AG08395 (cell line): ENCODE measurements around the gene HORMAD2.
"Not testable (repeated sequence)": the region's sequence is repeated elsewhere in the genome, so short reads cannot be mapped to it uniquely, and the experiment has no call there.

ENCODE experiments used
- DNase-seq: peaks from one replicate; pipeline ENCODE4 v3.0.0; 2012; ENCODE audit warnings: mixed read lengths, low spot score

The HORMAD2 gene

GRCh38 chr22:30192427-30192826, 112.2 kb downstream of the HORMAD2 start:
- no peak for DNase-seq

GRCh38 chr22:30193031-30193775, 112.9 kb downstream of the HORMAD2 start:
- no peak for DNase-seq

- DNase-seq, result peak; percentile 48
Measured at GRCh38 chr22:30195245-30196140, 115.2 kb downstream of the HORMAD2 start.

GRCh38 chr22:30196141-30196879, 116.0 kb downstream of the HORMAD2 start:
- DNase-seq, result peak; percentile 87

GRCh38 chr22:30196880-30197336, 116.6 kb downstream of the HORMAD2 start:
- no peak for DNase-seq

GRCh38 chr22:30197389-30197788, 117.1 kb downstream of the HORMAD2 start:
- no peak for DNase-seq

- no peak for DNase-seq
Measured at GRCh38 chr22:30198152-30198825, 118.0 kb downstream of the HORMAD2 start.

- DNase-seq, result no peak
Measured at GRCh38 chr22:30198921-30199320, 118.7 kb downstream of the HORMAD2 start.

GRCh38 chr22:30200905-30201304, 120.6 kb downstream of the HORMAD2 start:
- DNase-seq, result not testable (repeated sequence)

GRCh38 chr22:30201945-30202344, 121.7 kb downstream of the HORMAD2 start:
- DNase-seq, result no peak

- DNase-seq, result peak; percentile 33
Measured at GRCh38 chr22:30202531-30203006, 122.3 kb downstream of the HORMAD2 start.

- no peak for DNase-seq
Measured at GRCh38 chr22:30204015-30204741, 123.9 kb downstream of the HORMAD2 start.

GRCh38 chr22:30204742-30205111, 124.5 kb downstream of the HORMAD2 start:
- DNase-seq, result peak; percentile 81

GRCh38 chr22:30205281-30206115, 125.2 kb downstream of the HORMAD2 start:
- DNase-seq, result peak; percentile 83

GRCh38 chr22:30206944-30207343, 126.7 kb downstream of the HORMAD2 start:
- peak; percentile 93 for DNase-seq

GRCh38 chr22:30208631-30209603, 128.7 kb downstream of the HORMAD2 start:
- peak; percentile 62 for DNase-seq

GRCh38 chr22:30209642-30210041, 129.4 kb downstream of the HORMAD2 start:
- no peak for DNase-seq

GRCh38 chr22:30210235-30210909, 130.1 kb downstream of the HORMAD2 start:
- no peak for DNase-seq
